ENCODE measurements around the gene TAF1D.

DNA sequence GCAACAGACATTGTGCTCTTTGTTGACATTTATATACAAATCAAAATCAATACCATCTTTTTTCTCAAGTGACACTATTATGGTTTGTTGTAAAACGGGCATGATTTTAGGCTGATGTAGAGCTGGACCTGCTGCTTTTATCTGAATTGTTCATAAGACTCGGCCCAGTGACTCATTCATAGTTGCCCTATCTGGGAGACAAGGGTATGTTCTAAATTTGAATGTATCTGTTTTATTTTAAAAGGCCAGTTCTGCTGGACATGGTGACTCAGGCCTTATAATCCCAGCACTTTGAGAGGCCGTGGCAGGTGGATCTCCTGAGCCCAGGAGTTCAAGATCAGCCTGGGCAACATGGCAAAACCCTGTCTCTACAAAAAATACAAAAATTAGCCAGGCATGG lies 40.5 kb downstream of the TAF1D start:
- no peak for TF ChIP-seq EZH2 (IDR thresholded peaks at IDR 0.05; ENCODE audit: low read depth)
- TF ChIP-seq, protein P1, sequence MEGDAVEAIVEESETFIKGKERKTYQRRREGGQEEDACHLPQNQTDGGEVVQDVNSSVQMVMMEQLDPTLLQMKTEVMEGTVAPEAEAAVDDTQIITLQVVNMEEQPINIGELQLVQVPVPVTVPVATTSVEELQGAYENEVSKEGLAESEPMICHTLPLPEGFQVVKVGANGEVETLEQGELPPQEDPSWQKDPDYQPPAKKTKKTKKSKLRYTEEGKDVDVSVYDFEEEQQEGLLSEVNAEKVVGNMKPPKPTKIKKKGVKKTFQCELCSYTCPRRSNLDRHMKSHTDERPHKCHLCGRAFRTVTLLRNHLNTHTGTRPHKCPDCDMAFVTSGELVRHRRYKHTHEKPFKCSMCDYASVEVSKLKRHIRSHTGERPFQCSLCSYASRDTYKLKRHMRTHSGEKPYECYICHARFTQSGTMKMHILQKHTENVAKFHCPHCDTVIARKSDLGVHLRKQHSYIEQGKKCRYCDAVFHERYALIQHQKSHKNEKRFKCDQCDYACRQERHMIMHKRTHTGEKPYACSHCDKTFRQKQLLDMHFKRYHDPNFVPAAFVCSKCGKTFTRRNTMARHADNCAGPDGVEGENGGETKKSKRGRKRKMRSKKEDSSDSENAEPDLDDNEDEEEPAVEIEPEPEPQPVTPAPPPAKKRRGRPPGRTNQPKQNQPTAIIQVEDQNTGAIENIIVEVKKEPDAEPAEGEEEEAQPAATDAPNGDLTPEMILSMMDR (conservative IDR thresholded peaks at IDR 0.05), result no peak

All from PC-9 (cell line).